Measurements from ENCODE around the gene CTIF.

CTIF gene

GRCh38 chr18:48751727-48752468 is 213.1 kb downstream of the CTIF start:
- DNase-seq (ENCODE audit: low read depth in 2 of 2), result no peak

- DNase-seq (ENCODE audit: low read depth in 2 of 2), result no peak
Measured at GRCh38 chr18:48752478-48752877, 213.6 kb downstream of the CTIF start.

- no peak for DNase-seq (ENCODE audit: low read depth in 2 of 2)
Measured at GRCh38 chr18:48752928-48753327, 214.1 kb downstream of the CTIF start.

- no peak for DNase-seq (ENCODE audit: low read depth in 2 of 2)
Measured at GRCh38 chr18:48753691-48754090, 214.9 kb downstream of the CTIF start.

GRCh38 chr18:48754559-48754958 is 215.7 kb downstream of the CTIF start:
- DNase-seq (ENCODE audit: low read depth in 2 of 2), result no peak

GRCh38 chr18:48754993-48755473 is 216.2 kb downstream of the CTIF start:
- no peak for DNase-seq (ENCODE audit: low read depth in 2 of 2)

- DNase-seq (ENCODE audit: low read depth in 2 of 2), result no peak
Measured at GRCh38 chr18:48756511-48757226, 217.8 kb downstream of the CTIF start.

GRCh38 chr18:48757367-48757766 is 218.5 kb downstream of the CTIF start:
- no peak for DNase-seq (ENCODE audit: low read depth in 2 of 2)

GRCh38 chr18:48757906-48758305 is 219.1 kb downstream of the CTIF start:
- no peak for DNase-seq (ENCODE audit: low read depth in 2 of 2)

- DNase-seq (ENCODE audit: low read depth in 2 of 2), result no peak
Measured at GRCh38 chr18:48761582-48761981, 222.8 kb downstream of the CTIF start.

- DNase-seq (ENCODE audit: low read depth in 2 of 2), result no peak
Measured at GRCh38 chr18:48762022-48762421, 223.2 kb downstream of the CTIF start.

- no peak for DNase-seq (ENCODE audit: low read depth in 2 of 2)
Measured at GRCh38 chr18:48762836-48763718, 224.2 kb downstream of the CTIF start.

GRCh38 chr18:48763719-48764100 is 224.9 kb downstream of the CTIF start:
- DNase-seq (ENCODE audit: low read depth in 2 of 2), result no peak

- no peak for DNase-seq (ENCODE audit: low read depth in 2 of 2)
Measured at GRCh38 chr18:48765053-48765452, 226.2 kb downstream of the CTIF start.

GRCh38 chr18:48766026-48766425 is 227.2 kb downstream of the CTIF start:
- no peak for DNase-seq (ENCODE audit: low read depth in 2 of 2)

- DNase-seq (ENCODE audit: low read depth in 2 of 2), result no peak
Measured at GRCh38 chr18:48766487-48766886, 227.7 kb downstream of the CTIF start.

- no peak for DNase-seq (ENCODE audit: low read depth in 2 of 2)
Measured at GRCh38 chr18:48767090-48767690, 228.4 kb downstream of the CTIF start.

- DNase-seq (ENCODE audit: low read depth in 2 of 2), result no peak
Measured at GRCh38 chr18:48769006-48769636, 230.3 kb downstream of the CTIF start.

GRCh38 chr18:48770243-48770642 is 231.4 kb downstream of the CTIF start:
- no peak for DNase-seq (ENCODE audit: low read depth in 2 of 2)

- DNase-seq (ENCODE audit: low read depth in 2 of 2), result no peak
Measured at GRCh38 chr18:48771641-48772375, 233.0 kb downstream of the CTIF start.

- no peak for DNase-seq (ENCODE audit: low read depth in 2 of 2)
Measured at GRCh38 chr18:48772457-48772856, 233.6 kb downstream of the CTIF start.
